Measurements from ENCODE around the gene SCARF1.

Gene SCARF1

GRCh38 chr17:1686086-1686485 is 40.6 kb upstream of the SCARF1 start (continued):
- TF ChIP-seq CSRNP3 (CRISPR knock-in tag; IDR thresholded peaks at IDR 0.05) (no peak), BACH2 (CRISPR knock-in tag; IDR thresholded peaks at IDR 0.05; ENCODE audit: borderline replicate concordance) (no peak), TCF4 (CRISPR knock-in tag; IDR thresholded peaks at IDR 0.05; ENCODE audit: borderline replicate concordance) (no peak), ESRRG (CRISPR knock-in tag; IDR thresholded peaks at IDR 0.05) (no peak), TSHZ2 (CRISPR knock-in tag; IDR thresholded peaks at IDR 0.05) (no peak), TOX (CRISPR knock-in tag; IDR thresholded peaks at IDR 0.05; ENCODE audit: borderline replicate concordance) (no peak), ZFP3 (CRISPR knock-in tag; IDR thresholded peaks at IDR 0.05) (no peak), ISL1 (CRISPR knock-in tag; IDR thresholded peaks at IDR 0.05) (no peak), ZNF70 (CRISPR knock-in tag; IDR thresholded peaks at IDR 0.05) (no peak)
- TF ChIP-seq, protein P1, sequence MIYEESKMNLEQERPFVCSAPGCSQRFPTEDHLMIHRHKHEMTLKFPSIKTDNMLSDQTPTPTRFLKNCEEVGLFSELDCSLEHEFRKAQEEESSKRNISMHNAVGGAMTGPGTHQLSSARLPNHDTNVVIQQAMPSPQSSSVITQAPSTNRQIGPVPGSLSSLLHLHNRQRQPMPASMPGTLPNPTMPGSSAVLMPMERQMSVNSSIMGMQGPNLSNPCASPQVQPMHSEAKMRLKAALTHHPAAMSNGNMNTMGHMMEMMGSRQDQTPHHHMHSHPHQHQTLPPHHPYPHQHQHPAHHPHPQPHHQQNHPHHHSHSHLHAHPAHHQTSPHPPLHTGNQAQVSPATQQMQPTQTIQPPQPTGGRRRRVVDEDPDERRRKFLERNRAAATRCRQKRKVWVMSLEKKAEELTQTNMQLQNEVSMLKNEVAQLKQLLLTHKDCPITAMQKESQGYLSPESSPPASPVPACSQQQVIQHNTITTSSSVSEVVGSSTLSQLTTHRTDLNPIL (CRISPR knock-in tag; IDR thresholded peaks at IDR 0.05; ENCODE audit: low read depth), result no peak

DNA sequence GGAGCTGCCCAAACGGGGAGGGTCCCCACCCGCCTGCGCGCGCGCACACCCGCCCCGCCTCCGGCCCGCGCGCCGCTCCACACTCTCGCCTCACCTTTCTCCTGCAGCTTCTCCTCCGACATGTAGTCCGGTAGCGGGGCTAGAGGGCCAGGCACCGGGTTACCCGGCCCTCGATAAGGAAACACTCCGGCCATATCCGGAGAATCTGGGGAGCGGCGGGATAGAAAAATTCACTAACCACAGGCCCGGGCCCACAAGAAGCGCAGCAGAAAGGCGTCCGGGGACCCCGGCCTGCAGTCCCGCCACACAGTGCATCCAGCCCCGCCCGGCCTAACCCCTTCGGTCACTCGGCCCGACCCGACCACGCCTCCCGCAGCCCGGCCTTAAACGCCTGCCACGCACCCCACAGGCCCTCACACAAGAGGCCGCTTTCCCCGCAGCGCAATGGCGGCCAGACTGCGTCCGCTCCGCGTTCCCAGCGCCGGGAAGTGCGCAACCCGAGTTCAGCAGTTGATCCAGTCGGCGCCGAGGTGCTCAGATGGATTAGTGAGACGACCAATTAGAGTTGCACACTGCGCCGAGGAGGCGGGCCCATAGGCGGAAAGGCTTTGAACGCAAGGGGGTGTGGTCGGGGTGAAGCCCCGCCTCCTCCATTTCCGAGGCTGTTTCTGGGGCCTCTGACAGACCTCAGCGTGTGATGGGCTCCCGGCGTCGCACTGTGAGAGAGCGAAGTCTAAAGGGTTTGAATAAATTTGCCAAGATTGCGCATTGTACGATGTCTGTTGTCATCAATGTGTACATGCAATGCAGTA is 39.1 kb upstream of the SCARF1 start, which contains the start of gene PRPF8:
PRPF8 (minus strand) TSS at position 490 of the 812 bp plus-strand sequence; CDS start at position 194, 296 bp downstream.
- TF ChIP-seq, protein P2, sequence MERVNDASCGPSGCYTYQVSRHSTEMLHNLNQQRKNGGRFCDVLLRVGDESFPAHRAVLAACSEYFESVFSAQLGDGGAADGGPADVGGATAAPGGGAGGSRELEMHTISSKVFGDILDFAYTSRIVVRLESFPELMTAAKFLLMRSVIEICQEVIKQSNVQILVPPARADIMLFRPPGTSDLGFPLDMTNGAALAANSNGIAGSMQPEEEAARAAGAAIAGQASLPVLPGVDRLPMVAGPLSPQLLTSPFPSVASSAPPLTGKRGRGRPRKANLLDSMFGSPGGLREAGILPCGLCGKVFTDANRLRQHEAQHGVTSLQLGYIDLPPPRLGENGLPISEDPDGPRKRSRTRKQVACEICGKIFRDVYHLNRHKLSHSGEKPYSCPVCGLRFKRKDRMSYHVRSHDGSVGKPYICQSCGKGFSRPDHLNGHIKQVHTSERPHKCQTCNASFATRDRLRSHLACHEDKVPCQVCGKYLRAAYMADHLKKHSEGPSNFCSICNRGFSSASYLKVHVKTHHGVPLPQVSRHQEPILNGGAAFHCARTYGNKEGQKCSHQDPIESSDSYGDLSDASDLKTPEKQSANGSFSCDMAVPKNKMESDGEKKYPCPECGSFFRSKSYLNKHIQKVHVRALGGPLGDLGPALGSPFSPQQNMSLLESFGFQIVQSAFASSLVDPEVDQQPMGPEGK (CRISPR knock-in tag; IDR thresholded peaks at IDR 0.05; ENCODE audit: borderline replicate concordance), result no peak
- no peak for TF ChIP-seq ZC3H10 (CRISPR knock-in tag; IDR thresholded peaks at IDR 0.05)
- TF ChIP-seq PPARA (CRISPR knock-in tag; IDR thresholded peaks at IDR 0.05; ENCODE audit: borderline replicate concordance), result no peak
- TF ChIP-seq RARB (CRISPR knock-in tag; IDR thresholded peaks at IDR 0.05), result no peak
- no peak for TF ChIP-seq ZNF8 (CRISPR knock-in tag; IDR thresholded peaks at IDR 0.05)
- TF ChIP-seq ZNF70 (CRISPR knock-in tag; IDR thresholded peaks at IDR 0.05), result no peak
- no peak for TF ChIP-seq TCF4 (CRISPR knock-in tag; IDR thresholded peaks at IDR 0.05; ENCODE audit: borderline replicate concordance)
- TF ChIP-seq, protein P1 (CRISPR knock-in tag; IDR thresholded peaks at IDR 0.05; ENCODE audit: low read depth), result no peak
- TF ChIP-seq TSHZ2 (CRISPR knock-in tag; IDR thresholded peaks at IDR 0.05), result no peak
- TF ChIP-seq CSRNP3 (CRISPR knock-in tag; IDR thresholded peaks at IDR 0.05), result no peak
- no peak for TF ChIP-seq TOX (CRISPR knock-in tag; IDR thresholded peaks at IDR 0.05; ENCODE audit: borderline replicate concordance)
- TF ChIP-seq SNAI2 (CRISPR knock-in tag; IDR thresholded peaks at IDR 0.05), result no peak
- TF ChIP-seq ZFP3 (CRISPR knock-in tag; IDR thresholded peaks at IDR 0.05), result no peak
- ATAC-seq, result peak; percentile 99
